ENCODE measurements around the gene PDCD4. TPM values are rescaled to one million over a fixed set of nuclear protein-coding genes. Genes with fewer than 3 reads are reported as not detected.

The PDCD4 gene
- total and polyA plus RNA-seq, 2 of the 13 experiments (the other 11 are each of a cell fraction or from before 2014, with no cell fraction given), result 22.8 to 56.2 TPM

- FAIRE-seq (no peak), DNase-seq (ENCODE audit: low spot score) (no peak), ATAC-seq (no peak)
- WGBS (ENCODE audit: low lambda C conversion rate), result 9% methylated on average over 16 of the region's 16 CpGs
- Histone ChIP-seq H3K79me2 (ENCODE audit: insufficient read depth, low read length) (peaks cover 30% of the 10 kb centered on the region), H3K9ac (ENCODE audit: insufficient read depth, low read depth, low read length) (peak overlapping the region; percentile 78), H3K4me3 (replicated peaks in 1 of 3; ENCODE audit: insufficient read depth in 1 of 3, low read depth in 2 of 3, low read length in 3 of 3) (peak overlapping the region; percentile 72 to 82 (median 76)), H3K27ac (ENCODE audit: extremely low read length, insufficient read depth, low read length) (peak overlapping the region; percentile 92), H2AFZ (ENCODE audit: low read length) (no peak overlapping the region), H3K27me3 (ENCODE audit: control insufficient read depth in 1 of 2, insufficient read depth in 2 of 2, low read length in 2 of 2) (no peaks in the 10 kb centered on the region), H3K9me3 (ENCODE audit: low read length) (no peaks in the 10 kb centered on the region), H3K4me2 (ENCODE audit: low read depth, low read length) (peak overlapping the region; percentile 79), H3K36me3 (replicated peaks in 1 of 2; ENCODE audit: control insufficient read depth in 1 of 2, insufficient read depth in 2 of 2, low read length in 2 of 2) (peaks cover 2 to 12% of the 10 kb centered on the region in 2 experiments), H3K4me1 (ENCODE audit: insufficient read depth, low read length) (peaks cover 40% of the 10 kb centered on the region), H4K20me1 (ENCODE audit: insufficient read depth, low read length) (peaks cover 6% of the 10 kb centered on the region; the same call in 1 of the 2 replicates)
- intact Hi-C loops (cut with micrococcal nuclease; ENCODE audit: unreplicated experiment) (loop anchor here (5.0 kb wide), 3 partner anchors 41 to 126 kb away; no protein-coding TSS in a partner anchor), in situ Hi-C loops (cut with HindIII; ENCODE audit: extremely low pct_ligation_motif_present, low pct_unique_long_range_greater_than_20kb) (no loop called here)
- CTCF ChIA-PET (ENCODE audit: low intra/inter-chr PET ratio, low total read pairs), result no interaction called here
- TF ChIP-seq ZC3H4 (CRISPR knock-in tag; IDR thresholded peaks at IDR 0.05; ENCODE audit: borderline replicate concordance) (no peak), NCOR1 (IDR thresholded peaks at IDR 0.05; ENCODE audit: borderline replicate concordance, low read length) (0 out of 2 replicates have a peak, but pooled peaks have one; percentile 3), NKX3-1 (CRISPR knock-in tag; IDR thresholded peaks at IDR 0.05) (no peak), CREB1 (IDR thresholded peaks at IDR 0.05) (no peak), CREB1 (CRISPR knock-in tag; IDR thresholded peaks at IDR 0.05) (peak; percentile 55), ZNF879 (CRISPR knock-in tag; IDR thresholded peaks at IDR 0.05) (0 out of 2 replicates have a peak, but pooled peaks have one; percentile 0), SP140L (CRISPR knock-in tag; IDR thresholded peaks at IDR 0.05; ENCODE audit: borderline replicate concordance) (0 out of 2 replicates have a peak, but pooled peaks have one; percentile 22), ATF1 (CRISPR knock-in tag; IDR thresholded peaks at IDR 0.05) (peak; percentile 43; the same call in 1 of the 2 replicates)
- TSS peak; percentile 62 for BruUV-seq (replicated peaks)
- POLR2A ChIA-PET, result interaction anchor here (0.8 to 1.9 kb wide), 4 partner anchors 21 to 46 kb away, joined by 3 to 16 read pairs (median 4); partner anchors contain the start of genes BBIP1 and SHOC2
These were observed 1.5 kb downstream of the PDCD4 start for GRCh38 chr10:110872984-110873923.
